ENCODE results near the gene NKIRAS2.
"Not testable (repeated sequence)": the region's sequence is repeated elsewhere in the genome, so short reads cannot be mapped to it uniquely, and the experiment has no call there.

NKIRAS2 gene

GRCh38 chr17:42000413-42001133 is 19.3 kb upstream of the NKIRAS2 start:
- DNase-seq (ENCODE audit: insufficient read length) (no peak), FAIRE-seq (no peak)
- TF ChIP-seq TAF1 (IDR thresholded peaks at IDR 0.05; ENCODE audit: borderline replicate concordance, low read depth, low read length) (no peak), POLR2A (IDR thresholded peaks at IDR 0.05; ENCODE audit: low read depth, low read length) (no peak), POLR2AphosphoS5 (IDR thresholded peaks at IDR 0.05; ENCODE audit: low read depth, low read length) (no peak)

- no peak for DNase-seq (ENCODE audit: insufficient read length)
- TF ChIP-seq TAF1 (IDR thresholded peaks at IDR 0.05; ENCODE audit: borderline replicate concordance, low read depth, low read length), result no peak
- no peak for TF ChIP-seq POLR2AphosphoS5 (IDR thresholded peaks at IDR 0.05; ENCODE audit: low read depth, low read length)
- no peak for TF ChIP-seq POLR2A (IDR thresholded peaks at IDR 0.05; ENCODE audit: low read depth, low read length)
- no peak for FAIRE-seq
These were observed 18.2 kb upstream of the NKIRAS2 start for GRCh38 chr17:42001729-42002128.

GRCh38 chr17:42002175-42002791 is 17.6 kb upstream of the NKIRAS2 start:
- no peak for TF ChIP-seq POLR2A (IDR thresholded peaks at IDR 0.05; ENCODE audit: low read depth, low read length)
- TF ChIP-seq POLR2AphosphoS5 (IDR thresholded peaks at IDR 0.05; ENCODE audit: low read depth, low read length), result no peak
- no peak for TF ChIP-seq TAF1 (IDR thresholded peaks at IDR 0.05; ENCODE audit: borderline replicate concordance, low read depth, low read length)
- no peak for DNase-seq (ENCODE audit: insufficient read length)
- no peak for FAIRE-seq

GRCh38 chr17:42002792-42003301 is 17.0 kb upstream of the NKIRAS2 start:
- FAIRE-seq (no peak), DNase-seq (ENCODE audit: insufficient read length) (no peak)
- no peak for TF ChIP-seq POLR2AphosphoS5 (IDR thresholded peaks at IDR 0.05; ENCODE audit: low read depth, low read length)
- no peak for TF ChIP-seq TAF1 (IDR thresholded peaks at IDR 0.05; ENCODE audit: borderline replicate concordance, low read depth, low read length)
- no peak for TF ChIP-seq POLR2A (IDR thresholded peaks at IDR 0.05; ENCODE audit: low read depth, low read length)

GRCh38 chr17:42005166-42005565 is 14.7 kb upstream of the NKIRAS2 start:
- no peak for FAIRE-seq
- no peak for TF ChIP-seq TAF1 (IDR thresholded peaks at IDR 0.05; ENCODE audit: borderline replicate concordance, low read depth, low read length)
- no peak for TF ChIP-seq POLR2A (IDR thresholded peaks at IDR 0.05; ENCODE audit: low read depth, low read length)
- no peak for TF ChIP-seq POLR2AphosphoS5 (IDR thresholded peaks at IDR 0.05; ENCODE audit: low read depth, low read length)
- DNase-seq (ENCODE audit: insufficient read length), result no peak

- FAIRE-seq, result no peak
- TF ChIP-seq POLR2A (IDR thresholded peaks at IDR 0.05; ENCODE audit: low read depth, low read length) (no peak), TAF1 (IDR thresholded peaks at IDR 0.05; ENCODE audit: borderline replicate concordance, low read depth, low read length) (no peak), POLR2AphosphoS5 (IDR thresholded peaks at IDR 0.05; ENCODE audit: low read depth, low read length) (no peak)
These were observed 10.7 kb upstream of the NKIRAS2 start for GRCh38 chr17:42009170-42009569.

GRCh38 chr17:42010266-42010680 is 9.6 kb upstream of the NKIRAS2 start:
- not testable (repeated sequence) for DNase-seq (ENCODE audit: insufficient read length); FAIRE-seq

More at GRCh38 chr17:42009170-42009569, 10.7 kb upstream of the NKIRAS2 start:
- no peak for DNase-seq (ENCODE audit: insufficient read length)

GRCh38 chr17:42010898-42011516 is 8.9 kb upstream of the NKIRAS2 start:
- FAIRE-seq (no peak), DNase-seq (ENCODE audit: insufficient read length) (no peak)
- no peak for TF ChIP-seq POLR2A (IDR thresholded peaks at IDR 0.05; ENCODE audit: low read depth, low read length)
- TF ChIP-seq TAF1 (IDR thresholded peaks at IDR 0.05; ENCODE audit: borderline replicate concordance, low read depth, low read length), result no peak
- no peak for TF ChIP-seq POLR2AphosphoS5 (IDR thresholded peaks at IDR 0.05; ENCODE audit: low read depth, low read length)

- DNase-seq (ENCODE audit: insufficient read length); FAIRE-seq: not testable (repeated sequence)
These were observed 7.5 kb upstream of the NKIRAS2 start for GRCh38 chr17:42012363-42012762.

- DNase-seq (ENCODE audit: insufficient read length); FAIRE-seq: not testable (repeated sequence)
These were observed 6.2 kb upstream of the NKIRAS2 start for GRCh38 chr17:42013740-42014139.

GRCh38 chr17:42016411-42016831 is 3.5 kb upstream of the NKIRAS2 start:
- no peak for TF ChIP-seq TAF1 (IDR thresholded peaks at IDR 0.05; ENCODE audit: borderline replicate concordance, low read depth, low read length)
- TF ChIP-seq POLR2AphosphoS5 (IDR thresholded peaks at IDR 0.05; ENCODE audit: low read depth, low read length), result no peak
- no peak for TF ChIP-seq POLR2A (IDR thresholded peaks at IDR 0.05; ENCODE audit: low read depth, low read length)
- DNase-seq (ENCODE audit: insufficient read length) (no peak), FAIRE-seq (no peak)

Data from GM12892 (cell line).